G401.6 (cell line): Measurements from ENCODE around the gene KIF5A.

Experiments used
- FAIRE-seq: peaks from 2 replicates; lab custom pipeline; 2012; peaks lifted over from hg19 to GRCh38; lab: Jason Lieb, UNC

Gene KIF5A

GRCh38 chr12:57535764-57536596 lies 13.9 kb upstream of the KIF5A start:
- no peak for FAIRE-seq

- FAIRE-seq: no peak
Observed at GRCh38 chr12:57536597-57536942, 13.3 kb upstream of the KIF5A start.

DNA sequence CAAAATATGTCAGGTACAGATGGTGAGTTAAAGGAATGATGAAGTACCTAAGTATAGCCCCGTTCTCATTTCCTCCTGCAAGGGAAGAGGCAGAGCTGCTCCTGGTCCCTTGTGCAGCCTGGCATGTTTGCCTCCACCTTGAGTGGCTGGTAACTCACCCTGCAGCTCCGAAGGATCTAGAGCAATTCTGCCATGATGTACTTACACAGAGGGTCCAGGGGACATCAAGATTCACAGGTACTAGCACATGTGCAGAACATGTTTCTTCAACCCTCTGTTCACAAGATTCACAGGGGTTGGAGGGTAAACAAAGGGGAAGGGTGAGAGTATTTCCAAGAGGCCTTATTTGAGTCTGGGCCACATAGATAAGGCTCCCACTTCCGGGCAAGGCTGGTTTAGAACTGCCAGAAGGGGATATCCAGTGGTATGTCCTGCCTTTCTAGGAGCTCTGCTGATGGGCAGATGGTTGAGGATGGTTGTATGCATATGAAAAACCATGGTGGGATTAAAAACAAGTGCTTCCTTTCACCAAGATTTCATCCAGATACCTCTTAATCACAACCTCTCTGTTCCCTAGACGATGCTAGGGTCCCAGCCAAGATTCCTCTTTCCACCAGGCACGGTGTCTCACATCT lies 10.6 kb upstream of the KIF5A start:
- no peak for FAIRE-seq

- FAIRE-seq: no peak
Observed at GRCh38 chr12:57541001-57541400, 8.8 kb upstream of the KIF5A start.

- FAIRE-seq: no peak
Observed at GRCh38 chr12:57541717-57542116, 8.1 kb upstream of the KIF5A start.

GRCh38 chr12:57543581-57543980 lies 6.3 kb upstream of the KIF5A start:
- no peak for FAIRE-seq

DNA sequence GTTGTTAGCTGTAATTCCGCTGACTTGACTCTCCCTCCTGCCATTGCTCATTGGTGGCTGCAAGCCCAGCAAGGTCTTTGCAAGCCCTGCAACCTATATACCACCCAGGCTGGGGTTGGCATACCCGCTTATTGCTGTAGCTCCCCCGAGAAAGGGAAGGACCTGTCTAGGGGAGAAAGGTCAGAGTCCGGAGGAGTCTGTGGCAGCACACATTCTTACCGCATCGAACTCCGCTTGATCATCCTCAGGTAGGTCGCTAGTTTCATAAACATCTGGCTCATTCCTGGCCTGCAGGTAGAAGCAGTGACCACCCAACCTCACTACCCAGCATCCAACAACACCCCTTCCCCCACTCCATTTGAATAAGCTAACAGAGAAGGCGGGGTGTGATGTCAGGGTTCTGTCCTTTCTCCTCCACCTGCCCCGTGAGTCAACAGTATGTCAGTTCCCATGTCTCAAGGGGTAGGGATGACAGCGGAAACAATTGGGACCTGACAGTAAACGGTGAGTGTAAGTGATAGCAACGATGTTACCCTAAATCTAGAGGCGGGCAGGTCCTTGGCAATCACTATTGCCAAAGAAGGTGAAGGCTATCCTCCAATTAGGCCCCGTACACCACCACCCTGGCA lies 3.9 kb upstream of the KIF5A start:
- FAIRE-seq: no peak

DNA sequence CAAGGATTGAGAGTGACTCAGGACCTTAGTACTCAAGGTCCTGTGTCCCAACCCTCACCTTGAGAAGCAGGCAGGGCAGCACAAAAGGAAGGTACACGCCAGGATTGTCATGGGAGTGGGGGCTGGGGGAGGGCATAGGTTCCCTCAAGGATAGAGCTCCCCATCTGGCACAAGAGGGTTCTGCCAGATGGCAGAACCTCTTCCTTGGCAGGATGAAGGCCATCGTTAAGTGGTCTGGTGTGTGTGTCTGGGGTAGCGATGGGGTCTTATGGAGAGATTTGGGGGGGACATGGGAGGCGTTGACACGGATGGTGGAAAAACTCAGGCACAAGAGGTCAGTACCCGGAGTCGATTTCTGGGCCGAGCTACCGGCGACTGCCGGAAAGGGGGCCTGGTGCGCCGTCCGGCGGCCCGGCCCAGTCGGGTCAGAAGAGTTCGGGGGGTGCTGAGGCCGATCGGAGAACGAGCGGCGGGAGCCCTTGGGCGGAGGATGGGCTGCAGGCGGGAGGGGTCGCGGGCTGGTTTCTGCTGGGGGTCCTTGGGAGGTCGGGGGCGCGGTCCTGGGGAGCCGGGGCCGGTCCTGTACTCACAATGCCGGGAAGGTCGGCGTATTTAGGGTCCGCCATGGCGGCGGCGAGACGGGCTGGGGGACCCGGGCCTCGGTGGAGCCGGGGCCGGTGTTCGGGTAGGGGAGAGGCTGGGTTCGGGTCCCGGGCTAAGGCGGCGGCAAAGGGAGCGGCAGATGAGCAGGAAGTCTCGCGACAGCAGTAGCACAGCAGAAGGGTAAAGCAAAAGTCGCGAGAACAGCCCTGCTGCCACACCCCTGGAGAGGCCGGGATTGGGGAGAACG lies 3.2 kb upstream of the KIF5A start, which contains the start of gene DCTN2:
DCTN2 (minus strand) TSS at position 755 of the 850 bp plus-strand sequence; CDS start at position 626, 129 bp downstream.
- no peak for FAIRE-seq

- peak; percentile 96 for FAIRE-seq
Observed at GRCh38 chr12:57547288-57548012, 2.4 kb upstream of the KIF5A start.

GRCh38 chr12:57548013-57548315 lies 1.9 kb upstream of the KIF5A start:
- no peak for FAIRE-seq

GRCh38 chr12:57548488-57548887 lies 1.4 kb upstream of the KIF5A start:
- no peak for FAIRE-seq

DNA sequence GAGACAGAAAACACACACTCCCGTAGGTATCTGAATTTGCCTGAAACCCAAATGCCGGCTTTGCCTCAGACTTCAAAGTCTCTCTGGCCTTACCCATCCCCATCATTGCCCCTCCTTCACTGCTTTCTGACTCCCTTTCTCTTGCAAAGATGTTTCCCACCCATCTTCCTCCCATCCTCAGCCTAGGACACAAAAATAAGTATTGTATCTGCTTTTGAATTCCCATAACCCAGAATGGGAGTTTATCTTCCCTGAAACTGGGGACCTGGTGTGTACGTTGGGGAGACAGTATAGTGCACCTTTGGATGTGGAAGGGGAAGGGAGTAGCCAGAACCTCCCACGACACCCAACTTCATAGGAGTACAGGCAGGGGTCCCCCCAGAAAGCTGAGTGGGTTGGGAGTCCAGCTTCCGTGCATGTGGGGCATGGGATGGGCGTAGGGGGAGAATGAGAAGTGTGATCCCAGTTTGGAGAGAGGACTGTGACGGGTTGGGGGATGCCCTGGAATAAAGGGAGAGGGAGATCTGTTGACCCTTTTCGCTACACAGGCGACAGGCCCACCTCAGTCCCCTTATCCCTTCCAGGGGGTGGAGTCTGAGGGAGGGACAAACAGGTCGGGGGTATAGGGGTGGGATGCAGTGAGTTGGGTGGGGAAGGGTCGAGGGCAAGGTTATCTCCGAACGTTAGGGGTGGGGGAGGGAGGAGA lies 488 bp upstream of the KIF5A start:
- FAIRE-seq: no peak

- FAIRE-seq: no peak
Observed at GRCh38 chr12:57550641-57551549, 1.1 kb downstream of the KIF5A start.

DNA sequence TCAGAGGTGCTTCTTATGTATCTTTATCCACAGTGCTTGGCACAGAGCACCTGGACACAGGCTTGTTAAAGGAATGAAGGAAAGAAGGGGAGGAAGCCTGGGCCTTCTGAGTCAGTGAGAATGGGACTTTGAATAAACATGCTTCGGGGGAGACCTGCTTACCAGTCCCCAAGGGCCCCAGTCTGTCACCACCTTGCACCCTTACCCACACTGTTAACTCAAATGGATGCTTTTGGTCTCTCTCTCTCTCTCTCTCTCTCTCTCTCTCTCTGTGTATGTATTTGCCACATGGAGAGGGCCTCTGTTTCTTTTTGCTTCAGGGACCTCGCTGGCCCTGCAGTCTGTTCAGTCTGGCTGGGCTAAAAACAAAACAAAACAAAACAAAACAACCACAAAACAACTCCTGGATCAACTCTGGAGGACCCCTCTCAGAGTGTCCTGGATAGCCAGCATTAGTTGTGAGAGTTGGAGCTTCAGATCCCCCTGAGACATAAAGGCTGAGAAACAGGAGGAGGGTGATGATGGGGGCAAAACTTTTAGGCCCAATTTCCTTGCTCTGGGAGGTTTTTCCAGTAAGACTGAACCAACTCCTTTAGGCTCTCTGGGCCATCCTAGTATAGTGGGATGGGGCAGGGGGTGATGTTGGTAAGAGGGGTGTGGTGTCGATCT lies 1.9 kb downstream of the KIF5A start:
- FAIRE-seq: no peak

DNA sequence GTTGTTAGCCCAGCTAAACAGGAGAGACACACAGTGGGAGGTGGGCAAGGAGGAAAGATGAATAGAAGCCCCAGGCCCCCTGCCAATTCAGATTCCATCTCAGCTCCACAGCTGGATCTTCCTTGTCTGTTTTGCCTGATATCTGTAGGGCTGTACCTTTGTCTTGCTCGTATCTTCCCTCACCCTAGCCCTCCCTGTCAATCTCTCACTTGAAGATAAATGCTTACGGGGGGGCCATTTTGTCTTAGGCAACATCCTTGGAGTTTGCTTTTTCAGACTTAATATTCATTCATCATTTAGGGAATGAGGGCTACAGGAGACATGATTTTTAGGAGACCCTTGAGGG lies 2.4 kb downstream of the KIF5A start:
- FAIRE-seq: no peak

DNA sequence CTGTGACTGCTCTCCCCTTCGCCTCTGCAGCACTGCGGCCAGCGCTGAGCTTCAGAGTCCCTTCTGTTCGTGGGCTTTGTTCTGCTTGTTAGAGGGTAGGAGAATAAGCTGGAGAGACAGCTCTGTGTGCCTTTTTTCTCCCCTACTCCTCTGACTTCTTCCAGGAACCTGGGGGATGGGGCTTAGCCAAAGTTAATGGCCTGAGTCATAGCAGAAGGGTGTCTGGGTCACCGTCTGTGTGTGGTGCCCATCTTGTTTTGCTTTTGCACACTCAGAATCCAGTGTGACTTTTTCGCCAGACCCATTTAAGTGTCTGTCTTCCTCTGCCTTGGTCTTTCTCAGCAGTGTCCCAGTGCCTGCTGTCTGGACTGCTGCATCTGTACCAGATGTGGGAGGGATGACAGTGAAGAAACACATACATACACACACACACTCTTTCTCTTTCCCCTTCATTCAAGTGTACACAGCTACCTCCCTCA lies 3.0 kb downstream of the KIF5A start:
- FAIRE-seq: no peak

GRCh38 chr12:57553343-57554202 lies 3.7 kb downstream of the KIF5A start:
- no peak for FAIRE-seq

DNA sequence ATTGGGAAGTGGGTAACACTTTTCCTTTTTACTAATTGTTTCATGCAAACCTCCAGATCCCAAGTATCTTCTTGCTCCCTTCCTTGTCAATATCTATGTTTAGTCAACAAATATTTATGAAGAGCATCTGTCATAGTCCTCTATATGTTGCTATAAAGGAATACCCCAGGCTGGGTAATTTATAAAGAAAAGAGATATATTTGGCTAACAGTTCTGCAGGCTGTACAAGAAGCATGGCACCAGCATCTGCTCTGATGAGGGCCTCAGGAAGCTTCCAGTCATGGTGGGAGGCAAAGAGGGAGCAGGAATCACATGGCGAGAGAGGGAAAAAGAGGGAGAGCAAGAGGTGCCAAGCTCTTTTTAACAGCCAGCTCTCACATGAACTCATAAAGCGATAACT lies 4.6 kb downstream of the KIF5A start:
- no peak for FAIRE-seq

DNA sequence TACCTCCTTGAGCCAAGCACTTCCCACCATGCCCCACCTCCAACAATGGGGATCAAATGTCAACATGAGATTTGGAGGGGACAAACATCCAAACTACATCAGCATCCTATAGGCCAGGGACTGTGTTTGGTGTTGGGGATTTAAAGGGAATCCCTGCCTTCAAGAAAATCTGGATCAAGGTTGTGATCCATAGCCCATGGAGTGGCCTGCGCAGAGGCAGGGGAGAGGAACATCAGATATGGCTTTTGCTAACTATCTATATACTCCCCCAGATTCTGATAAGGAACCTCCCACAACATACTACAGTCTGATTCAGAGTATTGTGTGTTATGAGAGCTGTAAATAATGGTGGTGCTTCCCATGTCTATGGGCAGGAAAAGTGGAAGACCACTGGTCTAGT lies 5.1 kb downstream of the KIF5A start:
- FAIRE-seq: no peak
